HL-60 (cell line): ENCODE results near the gene RAX2.

ENCODE experiments used
- CTCF ChIP-seq: IDR thresholded peaks from one replicate; pipeline ENCODE4 v1.5.1; 2011; ENCODE audit warnings: low read length, control low read depth, inconsistent platforms; ENCODE audit not compliant: insufficient read depth
- TF ChIP-seq, protein P1 (sequence below): IDR thresholded peaks from 2 replicates; pipeline ENCODE4 v1.6.1; 2012; ENCODE audit warnings: low read depth; ENCODE audit not compliant: insufficient replicate concordance

- TF ChIP-seq CTCF, result no peak
- TF ChIP-seq, protein P1, sequence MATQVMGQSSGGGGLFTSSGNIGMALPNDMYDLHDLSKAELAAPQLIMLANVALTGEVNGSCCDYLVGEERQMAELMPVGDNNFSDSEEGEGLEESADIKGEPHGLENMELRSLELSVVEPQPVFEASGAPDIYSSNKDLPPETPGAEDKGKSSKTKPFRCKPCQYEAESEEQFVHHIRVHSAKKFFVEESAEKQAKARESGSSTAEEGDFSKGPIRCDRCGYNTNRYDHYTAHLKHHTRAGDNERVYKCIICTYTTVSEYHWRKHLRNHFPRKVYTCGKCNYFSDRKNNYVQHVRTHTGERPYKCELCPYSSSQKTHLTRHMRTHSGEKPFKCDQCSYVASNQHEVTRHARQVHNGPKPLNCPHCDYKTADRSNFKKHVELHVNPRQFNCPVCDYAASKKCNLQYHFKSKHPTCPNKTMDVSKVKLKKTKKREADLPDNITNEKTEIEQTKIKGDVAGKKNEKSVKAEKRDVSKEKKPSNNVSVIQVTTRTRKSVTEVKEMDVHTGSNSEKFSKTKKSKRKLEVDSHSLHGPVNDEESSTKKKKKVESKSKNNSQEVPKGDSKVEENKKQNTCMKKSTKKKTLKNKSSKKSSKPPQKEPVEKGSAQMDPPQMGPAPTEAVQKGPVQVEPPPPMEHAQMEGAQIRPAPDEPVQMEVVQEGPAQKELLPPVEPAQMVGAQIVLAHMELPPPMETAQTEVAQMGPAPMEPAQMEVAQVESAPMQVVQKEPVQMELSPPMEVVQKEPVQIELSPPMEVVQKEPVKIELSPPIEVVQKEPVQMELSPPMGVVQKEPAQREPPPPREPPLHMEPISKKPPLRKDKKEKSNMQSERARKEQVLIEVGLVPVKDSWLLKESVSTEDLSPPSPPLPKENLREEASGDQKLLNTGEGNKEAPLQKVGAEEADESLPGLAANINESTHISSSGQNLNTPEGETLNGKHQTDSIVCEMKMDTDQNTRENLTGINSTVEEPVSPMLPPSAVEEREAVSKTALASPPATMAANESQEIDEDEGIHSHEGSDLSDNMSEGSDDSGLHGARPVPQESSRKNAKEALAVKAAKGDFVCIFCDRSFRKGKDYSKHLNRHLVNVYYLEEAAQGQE, result no peak
These were observed 12.8 kb upstream of the RAX2 start for GRCh38 chr19:3784607-3785450.
